Measurements from ENCODE around the gene REG4.

REG4 gene

DNA sequence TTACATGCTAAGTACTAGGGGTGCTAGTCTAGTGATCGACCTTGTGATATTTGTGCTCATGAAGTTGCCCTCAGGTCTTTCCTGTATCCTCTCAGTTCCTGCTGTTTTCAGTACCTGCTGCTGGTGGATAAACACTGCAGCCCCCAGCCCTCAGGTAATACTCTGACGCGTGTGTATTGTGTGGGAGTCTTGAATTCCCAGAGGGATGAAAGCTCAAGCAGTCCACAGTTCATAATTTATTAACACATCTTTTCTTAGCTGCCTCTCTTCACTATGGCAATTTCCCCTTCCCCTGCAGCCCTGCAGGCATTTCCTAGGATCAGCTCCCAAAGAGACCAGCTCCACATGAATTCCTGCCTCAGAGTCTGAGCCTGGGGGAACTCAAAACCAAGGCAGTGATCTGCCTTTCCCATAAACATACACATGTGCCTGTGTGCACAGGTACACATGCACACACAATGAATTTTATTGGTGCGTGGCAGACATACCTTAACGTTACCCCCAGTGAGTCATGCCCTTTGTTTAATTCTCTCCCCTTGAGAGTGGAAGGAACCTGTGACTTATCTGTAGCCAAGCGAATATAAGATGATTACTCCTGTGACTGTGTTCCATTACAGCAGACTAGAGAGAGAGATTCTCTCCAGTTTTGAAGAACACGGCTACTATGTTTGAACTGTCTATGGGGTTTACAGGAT, 28.5 kb downstream of the REG4 start:
- Histone ChIP-seq H3K27me3 (ENCODE audit: insufficient read depth, poor library complexity, severe bottlenecking) (no peaks in the 10 kb centered on the region), H3K4me3 (replicated peaks; ENCODE audit: insufficient read depth, low read length) (no peak overlapping the region), H3K27ac (replicated peaks) (no peak overlapping the region)
- DNase-seq (ENCODE audit: low read depth in 1 of 2, low spot score in 1 of 2) = no peak
- TF ChIP-seq REST (IDR thresholded peaks at IDR 0.05; ENCODE audit: insufficient replicate concordance, low read depth) (no peak), GABPA (IDR thresholded peaks at IDR 0.05; ENCODE audit: low read depth) (no peak), SPI1 (IDR thresholded peaks at IDR 0.05; ENCODE audit: borderline replicate concordance, low read depth) (no peak), POLR2AphosphoS5 (IDR thresholded peaks at IDR 0.05; ENCODE audit: low read depth) (no peak)
- TF ChIP-seq, protein P1, sequence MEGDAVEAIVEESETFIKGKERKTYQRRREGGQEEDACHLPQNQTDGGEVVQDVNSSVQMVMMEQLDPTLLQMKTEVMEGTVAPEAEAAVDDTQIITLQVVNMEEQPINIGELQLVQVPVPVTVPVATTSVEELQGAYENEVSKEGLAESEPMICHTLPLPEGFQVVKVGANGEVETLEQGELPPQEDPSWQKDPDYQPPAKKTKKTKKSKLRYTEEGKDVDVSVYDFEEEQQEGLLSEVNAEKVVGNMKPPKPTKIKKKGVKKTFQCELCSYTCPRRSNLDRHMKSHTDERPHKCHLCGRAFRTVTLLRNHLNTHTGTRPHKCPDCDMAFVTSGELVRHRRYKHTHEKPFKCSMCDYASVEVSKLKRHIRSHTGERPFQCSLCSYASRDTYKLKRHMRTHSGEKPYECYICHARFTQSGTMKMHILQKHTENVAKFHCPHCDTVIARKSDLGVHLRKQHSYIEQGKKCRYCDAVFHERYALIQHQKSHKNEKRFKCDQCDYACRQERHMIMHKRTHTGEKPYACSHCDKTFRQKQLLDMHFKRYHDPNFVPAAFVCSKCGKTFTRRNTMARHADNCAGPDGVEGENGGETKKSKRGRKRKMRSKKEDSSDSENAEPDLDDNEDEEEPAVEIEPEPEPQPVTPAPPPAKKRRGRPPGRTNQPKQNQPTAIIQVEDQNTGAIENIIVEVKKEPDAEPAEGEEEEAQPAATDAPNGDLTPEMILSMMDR (IDR thresholded peaks at IDR 0.05; ENCODE audit: insufficient read depth, low read length) = no peak

DNA sequence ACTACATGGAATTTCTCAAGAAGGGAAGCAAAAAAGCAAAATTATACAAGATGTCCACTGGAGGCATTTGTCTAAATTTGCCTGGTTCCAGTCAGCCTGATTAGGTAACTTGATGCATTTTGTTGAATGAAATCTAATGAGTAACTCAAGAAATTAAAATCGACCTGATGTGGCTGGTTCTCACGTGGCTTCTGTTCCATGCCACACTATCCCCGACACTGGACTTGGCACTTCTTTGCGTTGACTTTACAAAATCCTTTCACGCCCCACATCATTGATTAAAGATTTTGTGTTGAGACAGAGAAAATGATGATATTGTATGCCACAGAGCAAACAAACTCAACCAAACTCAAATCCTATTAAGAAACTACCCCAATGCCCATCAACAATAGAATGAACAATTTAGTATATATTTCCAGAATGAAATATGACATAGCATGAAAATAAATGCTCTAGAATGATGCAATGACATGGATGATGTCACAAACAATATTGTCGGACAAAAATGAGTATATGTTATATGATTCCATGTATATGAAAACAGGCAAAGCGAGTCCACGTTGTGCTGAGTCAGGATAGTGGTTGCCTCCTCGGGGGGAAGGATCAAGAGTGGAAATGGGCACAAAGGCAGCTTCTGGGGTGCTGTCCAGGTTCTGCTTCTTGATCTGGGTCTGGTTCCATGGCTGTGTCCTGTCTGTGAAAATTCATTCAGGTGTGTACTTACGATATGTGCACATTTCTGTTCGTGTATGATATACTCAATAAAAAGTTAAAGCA, 29.6 kb downstream of the REG4 start:
- no peak for DNase-seq (ENCODE audit: low read depth in 1 of 2, low spot score in 1 of 2)
- Histone ChIP-seq H3K27me3 (ENCODE audit: insufficient read depth, poor library complexity, severe bottlenecking) (no peaks in the 10 kb centered on the region), H3K4me3 (replicated peaks; ENCODE audit: insufficient read depth, low read length) (no peak overlapping the region), H3K27ac (replicated peaks) (no peak overlapping the region)
- TF ChIP-seq GABPA (IDR thresholded peaks at IDR 0.05; ENCODE audit: low read depth) = no peak
- TF ChIP-seq POLR2AphosphoS5 (IDR thresholded peaks at IDR 0.05; ENCODE audit: low read depth) = no peak
- no peak for TF ChIP-seq SPI1 (IDR thresholded peaks at IDR 0.05; ENCODE audit: borderline replicate concordance, low read depth)

GRCh38 chr1:119779869-119780356, 31.3 kb downstream of the REG4 start:
- no peak for DNase-seq (ENCODE audit: low read depth in 1 of 2, low spot score in 1 of 2)
- no peak overlapping the region for H3K27ac ChIP-seq (replicated peaks)
- H3K27me3 ChIP-seq (ENCODE audit: insufficient read depth, poor library complexity, severe bottlenecking) = no peaks in the 10 kb centered on the region
- no peak overlapping the region for H3K4me3 ChIP-seq (replicated peaks; ENCODE audit: insufficient read depth, low read length)
- TF ChIP-seq, protein P1 (IDR thresholded peaks at IDR 0.05; ENCODE audit: insufficient read depth, low read length) = no peak
- TF ChIP-seq POLR2AphosphoS5 (IDR thresholded peaks at IDR 0.05; ENCODE audit: low read depth) (no peak), SPI1 (IDR thresholded peaks at IDR 0.05; ENCODE audit: borderline replicate concordance, low read depth) (no peak)

DNA sequence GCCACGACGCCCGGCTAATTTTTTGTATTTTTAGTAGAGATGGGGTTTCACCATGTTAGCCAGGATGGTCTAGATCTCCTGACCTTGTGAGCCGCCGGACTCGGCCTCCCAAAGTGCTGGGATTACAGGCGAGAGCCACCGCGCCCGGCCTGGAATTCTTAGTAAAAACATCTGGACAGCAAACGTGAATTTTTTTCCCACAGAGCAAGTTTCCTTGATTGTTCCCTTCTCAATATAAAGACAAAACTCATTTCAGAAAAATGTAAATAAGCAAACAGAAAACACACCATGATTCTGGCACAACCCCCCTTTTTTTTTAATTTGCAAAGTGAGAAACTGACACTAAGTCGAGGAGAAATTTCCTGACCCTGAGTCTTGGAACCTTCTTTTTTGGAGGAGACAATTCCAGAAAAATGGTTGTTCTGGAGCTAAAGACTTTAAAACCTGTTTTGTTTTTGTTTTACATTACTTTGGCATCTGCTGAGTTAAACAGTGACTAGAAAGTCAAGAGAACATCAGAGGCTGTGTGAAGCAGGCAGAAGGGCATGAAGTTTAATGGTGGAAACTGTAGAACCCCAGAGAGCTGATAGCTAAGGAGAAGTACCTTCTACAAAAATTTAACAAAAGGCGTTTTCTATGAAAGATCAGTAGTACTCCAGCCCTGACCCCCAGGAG, 32.2 kb downstream of the REG4 start:
- H3K4me3 ChIP-seq (replicated peaks; ENCODE audit: insufficient read depth, low read length) = no peak overlapping the region

More for the DNA sequence above, 32.2 kb downstream of the REG4 start:
- Histone ChIP-seq H3K27me3 (ENCODE audit: insufficient read depth, poor library complexity, severe bottlenecking) (no peaks in the 10 kb centered on the region), H3K27ac (replicated peaks) (no peak overlapping the region)
- TF ChIP-seq GABPA (IDR thresholded peaks at IDR 0.05; ENCODE audit: low read depth) = no peak
- TF ChIP-seq, protein P1 (IDR thresholded peaks at IDR 0.05; ENCODE audit: insufficient read depth, low read length) = no peak
- TF ChIP-seq POLR2AphosphoS5 (IDR thresholded peaks at IDR 0.05; ENCODE audit: low read depth) = no peak
- no peak for DNase-seq (ENCODE audit: low read depth in 1 of 2, low spot score in 1 of 2)

Data from HL-60 (cell line).